NB4 (cell line): ENCODE results near the gene GRIK2.

Source experiments
- DNase-seq: peaks from one replicate; pipeline ENCODE4 v3.0.0; 2010; ENCODE audit warnings: low read depth
- H3K4me3 ChIP-seq: one replicate; pipeline ENCODE4 v1.5.1; 2011; ENCODE audit warnings: mild to moderate bottlenecking, low read depth, low read length, moderate library complexity
- MYC ChIP-seq: IDR thresholded peaks from 2 replicates; pipeline ENCODE4 v1.6.1; 2011; ENCODE audit warnings: low read depth, low read length
- POLR2A ChIP-seq: IDR thresholded peaks from 2 replicates; pipeline ENCODE4 v1.6.1; 2011; ENCODE audit warnings: mild to moderate bottlenecking; ENCODE audit not compliant: insufficient read length; ENCODE audit errors: extremely low read depth
- TF ChIP-seq, protein P1 (sequence below): IDR thresholded peaks from one replicate; pipeline ENCODE4 v1.5.1; 2012; ENCODE audit warnings: low read depth, low read length
- TF ChIP-seq, protein P2 (sequence below): IDR thresholded peaks from 2 replicates; pipeline ENCODE4 v1.6.1; 2011; ENCODE audit warnings: low read depth, low read length

GRIK2 gene

DNA sequence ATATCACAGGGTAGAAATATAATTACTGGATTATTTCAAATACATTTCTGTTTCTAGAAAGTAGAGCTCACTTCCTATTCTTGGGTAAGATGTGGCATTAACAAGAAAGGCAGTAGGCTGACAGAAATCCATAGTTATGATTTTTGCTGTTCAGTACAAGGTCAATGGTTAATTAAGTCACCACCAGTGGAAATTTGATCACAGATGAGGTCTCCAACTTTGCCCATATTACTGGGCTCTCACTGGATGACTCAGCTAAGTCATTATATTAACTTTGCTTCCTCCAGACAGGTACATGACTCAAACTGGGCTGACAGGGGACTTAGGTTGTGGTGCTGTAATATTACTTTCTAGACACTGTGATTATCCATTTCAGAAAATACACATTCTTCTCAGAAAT, 212.4 kb downstream of the GRIK2 start:
- no peak overlapping the region for H3K4me3 ChIP-seq
- DNase-seq, result no peak

DNA sequence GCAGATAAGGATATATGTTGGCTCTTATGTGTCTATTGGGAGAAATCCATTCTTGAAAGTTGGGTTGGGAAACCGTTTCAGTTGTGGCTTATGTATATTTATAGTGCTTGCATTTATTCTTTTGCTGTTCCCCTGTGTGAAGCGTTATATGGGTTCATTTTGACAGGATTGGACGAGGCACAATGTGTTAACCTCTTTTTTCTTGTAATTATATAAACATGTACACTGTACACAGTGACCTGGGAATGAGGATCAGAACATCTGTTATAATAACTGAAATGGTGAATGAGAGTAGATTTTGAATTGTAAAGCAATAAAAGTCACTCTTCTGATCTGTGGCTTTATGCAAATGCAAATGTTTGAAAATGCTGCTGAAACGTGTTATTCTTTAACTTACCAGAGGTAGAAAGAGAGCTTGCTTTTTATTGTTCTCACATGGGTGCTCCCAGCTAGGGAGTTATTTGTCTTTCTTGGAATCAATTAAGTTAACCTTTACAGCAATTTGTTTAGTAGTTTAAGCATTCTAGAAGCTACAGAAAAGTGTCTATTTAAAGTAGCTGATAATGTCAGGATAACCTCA, 213.7 kb downstream of the GRIK2 start:
- no peak for TF ChIP-seq POLR2A
- TF ChIP-seq, protein P1, sequence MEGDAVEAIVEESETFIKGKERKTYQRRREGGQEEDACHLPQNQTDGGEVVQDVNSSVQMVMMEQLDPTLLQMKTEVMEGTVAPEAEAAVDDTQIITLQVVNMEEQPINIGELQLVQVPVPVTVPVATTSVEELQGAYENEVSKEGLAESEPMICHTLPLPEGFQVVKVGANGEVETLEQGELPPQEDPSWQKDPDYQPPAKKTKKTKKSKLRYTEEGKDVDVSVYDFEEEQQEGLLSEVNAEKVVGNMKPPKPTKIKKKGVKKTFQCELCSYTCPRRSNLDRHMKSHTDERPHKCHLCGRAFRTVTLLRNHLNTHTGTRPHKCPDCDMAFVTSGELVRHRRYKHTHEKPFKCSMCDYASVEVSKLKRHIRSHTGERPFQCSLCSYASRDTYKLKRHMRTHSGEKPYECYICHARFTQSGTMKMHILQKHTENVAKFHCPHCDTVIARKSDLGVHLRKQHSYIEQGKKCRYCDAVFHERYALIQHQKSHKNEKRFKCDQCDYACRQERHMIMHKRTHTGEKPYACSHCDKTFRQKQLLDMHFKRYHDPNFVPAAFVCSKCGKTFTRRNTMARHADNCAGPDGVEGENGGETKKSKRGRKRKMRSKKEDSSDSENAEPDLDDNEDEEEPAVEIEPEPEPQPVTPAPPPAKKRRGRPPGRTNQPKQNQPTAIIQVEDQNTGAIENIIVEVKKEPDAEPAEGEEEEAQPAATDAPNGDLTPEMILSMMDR, result no peak
- TF ChIP-seq MYC, result no peak
- DNase-seq, result no peak
- H3K4me3 ChIP-seq, result no peak overlapping the region

More for the DNA sequence above, 212.4 kb downstream of the GRIK2 start:
- TF ChIP-seq, protein P1, result no peak
- TF ChIP-seq POLR2A, result no peak
- TF ChIP-seq, protein P2, sequence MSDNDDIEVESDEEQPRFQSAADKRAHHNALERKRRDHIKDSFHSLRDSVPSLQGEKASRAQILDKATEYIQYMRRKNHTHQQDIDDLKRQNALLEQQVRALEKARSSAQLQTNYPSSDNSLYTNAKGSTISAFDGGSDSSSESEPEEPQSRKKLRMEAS, result no peak
- TF ChIP-seq MYC, result no peak

DNA sequence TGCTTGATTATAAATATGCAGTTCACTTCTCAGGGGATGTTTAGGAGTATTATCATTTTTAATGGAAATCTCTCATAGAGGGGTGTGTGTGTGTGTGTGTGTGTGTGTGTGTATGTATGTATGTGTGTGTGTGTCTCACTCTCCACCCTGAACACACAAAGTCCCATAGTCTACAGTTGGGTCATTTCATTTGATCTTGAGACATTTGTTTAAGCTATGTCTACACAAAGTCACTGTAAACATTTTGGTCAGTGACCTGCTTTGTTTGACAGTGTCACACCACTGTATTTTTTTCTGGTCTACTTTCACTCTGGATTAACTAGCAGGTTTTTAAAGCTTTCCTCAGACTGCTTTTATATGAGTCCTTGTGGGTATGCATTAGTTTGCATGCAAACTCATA, 215.2 kb downstream of the GRIK2 start:
- H3K4me3 ChIP-seq, result no peak overlapping the region
- DNase-seq, result no peak
- TF ChIP-seq, protein P1, result no peak
- no peak for TF ChIP-seq MYC
- TF ChIP-seq, protein P2, result no peak
- no peak for TF ChIP-seq POLR2A

DNA sequence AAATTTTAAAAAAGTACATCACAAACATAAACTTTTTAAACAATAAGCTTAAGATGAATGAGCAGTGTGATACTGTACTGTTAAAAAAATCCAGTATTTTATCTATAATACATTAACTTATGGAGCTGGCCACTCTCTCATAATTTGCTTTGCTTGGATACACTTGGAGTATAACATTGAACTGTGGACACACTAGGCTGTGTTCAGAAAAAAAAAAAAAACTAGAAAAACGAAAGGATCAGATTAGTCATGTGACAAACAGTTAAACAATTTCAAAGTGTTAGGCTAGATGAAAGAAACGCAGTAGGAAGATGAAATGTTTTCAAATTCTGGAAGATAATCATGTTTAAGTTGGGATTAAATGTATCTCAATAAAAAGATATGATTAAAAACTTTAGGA, 220.0 kb downstream of the GRIK2 start:
- TF ChIP-seq POLR2A (no peak), MYC (no peak)
- TF ChIP-seq, protein P1, result no peak
- TF ChIP-seq, protein P2, result no peak
- H3K4me3 ChIP-seq, result no peak overlapping the region
- DNase-seq, result no peak

DNA sequence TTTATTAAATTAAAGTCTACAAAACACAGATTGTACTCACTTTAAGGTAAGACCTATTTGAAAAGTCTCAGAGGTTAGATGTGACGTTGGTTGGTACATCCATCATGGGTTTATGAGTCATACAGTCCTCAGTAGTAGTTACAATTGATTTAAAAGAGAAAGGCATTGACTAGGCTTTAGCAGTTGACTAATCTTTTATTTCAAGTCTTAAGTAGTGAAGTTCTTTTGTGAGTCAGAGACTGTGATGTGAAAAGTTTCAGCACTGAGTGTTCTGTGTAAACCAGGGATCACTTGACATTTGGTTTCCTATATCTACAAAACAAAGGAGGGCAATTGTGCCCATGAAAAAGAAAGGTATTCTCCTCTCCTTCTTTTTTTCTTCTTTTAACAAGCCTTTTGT, 221.3 kb downstream of the GRIK2 start:
- TF ChIP-seq, protein P2, result no peak
- TF ChIP-seq MYC (no peak), POLR2A (no peak)
- TF ChIP-seq, protein P1, result no peak
- H3K4me3 ChIP-seq, result no peak overlapping the region
- no peak for DNase-seq

DNA sequence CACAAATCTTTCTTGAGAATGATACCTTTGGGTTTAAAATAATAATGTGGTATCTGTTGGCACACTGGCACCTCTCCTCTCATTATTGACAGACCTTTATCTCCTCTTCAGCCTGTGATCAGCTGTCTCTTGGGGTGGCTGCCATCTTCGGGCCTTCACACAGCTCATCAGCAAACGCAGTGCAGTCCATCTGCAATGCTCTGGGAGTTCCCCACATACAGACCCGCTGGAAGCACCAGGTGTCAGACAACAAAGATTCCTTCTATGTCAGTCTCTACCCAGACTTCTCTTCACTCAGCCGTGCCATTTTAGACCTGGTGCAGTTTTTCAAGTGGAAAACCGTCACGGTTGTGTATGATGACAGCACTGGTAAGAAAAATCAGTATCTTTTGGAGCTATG, 232.8 kb downstream of the GRIK2 start:
- no peak overlapping the region for H3K4me3 ChIP-seq
- TF ChIP-seq POLR2A (no peak), MYC (no peak)
- TF ChIP-seq, protein P2, result no peak
- TF ChIP-seq, protein P1, result no peak
- DNase-seq, result no peak
